GM10248 (cell line): ENCODE data around the gene NKD1.

Experiments
- CTCF ChIA-PET: fragments of 300-600 bp; sonication (Branson Sonifier 250); formaldehyde crosslinking; extraction: SDS; loops from one replicate; lab custom pipeline; 2021; ENCODE audit warnings: antibody characterized with exemption; lab: Yijun Ruan, JAX
- POLR2A ChIA-PET: fragments of 350-650 bp; sonication (Branson Sonifier 250); formaldehyde crosslinking; extraction: SDS; loops from one replicate; lab custom pipeline; 2020; ENCODE audit warnings: antibody characterized with exemption; lab: Yijun Ruan, JAX
- DNase-seq: peaks from one replicate; pipeline ENCODE4 v3.0.0; 2012; ENCODE audit errors: extremely low spot score
- TF ChIP-seq, protein P1 (sequence below): IDR thresholded peaks from 2 replicates; pipeline ENCODE4 v1.5.1; 2012; ENCODE audit warnings: mild to moderate bottlenecking, low read depth; ENCODE audit errors: extremely low read depth, missing control alignments, control extremely low read depth

NKD1 gene

DNA sequence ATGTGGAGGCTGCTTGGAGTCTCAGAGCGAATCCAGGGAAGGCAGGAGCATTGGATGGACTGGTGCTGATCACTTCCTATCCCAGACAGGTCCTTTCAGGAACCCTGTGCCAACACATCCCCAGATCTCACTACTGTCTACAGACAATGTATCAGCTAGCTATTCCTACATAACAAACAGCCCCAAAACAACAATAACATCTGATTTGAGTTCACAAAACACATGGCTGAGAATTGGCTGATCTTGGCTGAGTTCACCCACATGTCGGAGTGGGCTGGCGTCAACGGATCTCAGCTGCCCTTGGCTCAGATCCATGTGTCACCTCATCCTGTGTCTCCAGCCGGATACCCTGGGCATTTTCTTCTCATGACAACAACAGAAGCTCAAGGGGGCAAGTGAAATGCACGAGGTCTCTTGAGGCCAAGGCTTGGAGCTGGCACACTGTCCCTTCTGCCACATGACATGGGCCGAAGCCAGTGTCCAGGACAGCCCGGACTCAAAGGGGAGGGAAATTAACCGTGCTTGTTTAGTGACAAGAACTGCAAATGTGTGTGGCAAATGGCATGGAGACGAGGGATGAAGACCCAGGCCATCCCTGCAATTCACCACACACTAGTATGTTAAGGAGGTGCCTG lies 114.2 kb downstream of the NKD1 start:
- CTCF ChIA-PET = interaction anchor here (1.4 to 11.6 kb wide), 4 partner anchors 10 to 636 kb away, joined by 3 to 289 read pairs (median 50); partner anchors contain the start of gene SNX20
- DNase-seq = no peak
- POLR2A ChIA-PET = no interaction called here
- TF ChIP-seq, protein P1, sequence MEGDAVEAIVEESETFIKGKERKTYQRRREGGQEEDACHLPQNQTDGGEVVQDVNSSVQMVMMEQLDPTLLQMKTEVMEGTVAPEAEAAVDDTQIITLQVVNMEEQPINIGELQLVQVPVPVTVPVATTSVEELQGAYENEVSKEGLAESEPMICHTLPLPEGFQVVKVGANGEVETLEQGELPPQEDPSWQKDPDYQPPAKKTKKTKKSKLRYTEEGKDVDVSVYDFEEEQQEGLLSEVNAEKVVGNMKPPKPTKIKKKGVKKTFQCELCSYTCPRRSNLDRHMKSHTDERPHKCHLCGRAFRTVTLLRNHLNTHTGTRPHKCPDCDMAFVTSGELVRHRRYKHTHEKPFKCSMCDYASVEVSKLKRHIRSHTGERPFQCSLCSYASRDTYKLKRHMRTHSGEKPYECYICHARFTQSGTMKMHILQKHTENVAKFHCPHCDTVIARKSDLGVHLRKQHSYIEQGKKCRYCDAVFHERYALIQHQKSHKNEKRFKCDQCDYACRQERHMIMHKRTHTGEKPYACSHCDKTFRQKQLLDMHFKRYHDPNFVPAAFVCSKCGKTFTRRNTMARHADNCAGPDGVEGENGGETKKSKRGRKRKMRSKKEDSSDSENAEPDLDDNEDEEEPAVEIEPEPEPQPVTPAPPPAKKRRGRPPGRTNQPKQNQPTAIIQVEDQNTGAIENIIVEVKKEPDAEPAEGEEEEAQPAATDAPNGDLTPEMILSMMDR = no peak

DNA sequence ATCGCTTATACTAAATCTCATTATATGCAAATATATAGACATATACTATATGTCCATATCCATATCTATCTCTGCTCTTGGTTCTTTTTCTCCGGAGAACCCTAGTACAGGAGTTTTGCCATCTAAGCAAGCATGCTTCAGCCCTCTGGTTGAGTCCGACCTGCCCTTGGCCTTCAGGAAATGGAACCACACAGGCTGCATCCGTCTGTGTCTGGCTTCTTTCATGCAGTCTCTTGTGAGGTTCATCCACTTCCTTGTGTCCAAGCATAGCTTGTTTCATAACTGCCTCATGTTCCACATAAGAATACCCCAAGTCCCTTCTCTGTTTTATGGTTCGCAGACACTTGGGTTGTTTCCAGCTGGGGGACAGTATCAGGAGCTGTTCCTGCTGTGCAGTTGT lies 116.1 kb downstream of the NKD1 start:
- ChIA-PET POLR2A (no interaction called here), CTCF (interaction anchor here (0.9 to 11.6 kb wide), 21 partner anchors 12 to 642 kb away, joined by 3 to 289 read pairs (median 5); partner anchors contain the start of genes CNEP1R1 and SNX20)
- no peak for DNase-seq
- TF ChIP-seq, protein P1 = no peak

DNA sequence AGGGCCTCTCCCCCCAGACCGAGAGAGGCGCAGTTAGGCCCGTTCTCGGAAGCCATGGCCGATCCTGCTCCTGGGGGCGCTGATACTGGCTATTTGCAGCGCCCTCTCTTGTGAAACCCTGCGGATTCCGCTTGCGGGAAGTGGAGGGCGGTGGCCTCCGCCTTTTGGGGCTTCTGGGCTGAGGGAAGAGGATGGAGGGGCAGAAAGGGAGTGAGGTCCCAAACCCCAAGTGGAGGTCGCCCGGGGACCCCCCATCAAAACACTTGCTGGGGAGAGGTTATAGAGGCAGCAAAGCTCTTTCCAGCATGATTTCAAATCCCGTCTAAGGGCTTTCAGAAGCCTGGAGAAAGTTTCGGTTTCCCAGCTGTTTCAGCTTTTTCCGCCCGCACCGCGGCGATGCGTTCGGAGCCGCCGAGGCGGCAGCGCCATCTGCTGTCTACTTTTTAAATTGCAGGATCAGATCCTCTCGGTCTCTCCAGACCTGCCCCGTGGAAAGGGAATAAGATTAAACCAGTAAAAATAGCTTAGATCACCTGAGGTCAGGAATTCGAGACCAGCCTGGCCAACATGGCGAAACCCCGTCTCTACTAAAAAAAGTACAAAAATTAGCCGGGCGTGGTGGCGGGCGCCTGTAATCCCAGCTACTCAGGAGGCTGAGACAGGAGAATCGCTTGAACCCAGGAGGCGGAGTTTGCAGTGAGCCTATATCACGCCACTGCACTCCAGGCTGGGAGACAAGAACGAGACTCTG lies 117.1 kb downstream of the NKD1 start:
- TF ChIP-seq, protein P1 = peak; percentile 75
- CTCF ChIA-PET = interaction anchor here (0.6 to 11.6 kb wide), 88 partner anchors 13 to 1082 kb away, joined by 3 to 289 read pairs (median 4); partner anchors contain the start of genes BRD7, CNEP1R1, CYLD and NKD1
- DNase-seq = peak; percentile 78
- POLR2A ChIA-PET = no interaction called here

DNA sequence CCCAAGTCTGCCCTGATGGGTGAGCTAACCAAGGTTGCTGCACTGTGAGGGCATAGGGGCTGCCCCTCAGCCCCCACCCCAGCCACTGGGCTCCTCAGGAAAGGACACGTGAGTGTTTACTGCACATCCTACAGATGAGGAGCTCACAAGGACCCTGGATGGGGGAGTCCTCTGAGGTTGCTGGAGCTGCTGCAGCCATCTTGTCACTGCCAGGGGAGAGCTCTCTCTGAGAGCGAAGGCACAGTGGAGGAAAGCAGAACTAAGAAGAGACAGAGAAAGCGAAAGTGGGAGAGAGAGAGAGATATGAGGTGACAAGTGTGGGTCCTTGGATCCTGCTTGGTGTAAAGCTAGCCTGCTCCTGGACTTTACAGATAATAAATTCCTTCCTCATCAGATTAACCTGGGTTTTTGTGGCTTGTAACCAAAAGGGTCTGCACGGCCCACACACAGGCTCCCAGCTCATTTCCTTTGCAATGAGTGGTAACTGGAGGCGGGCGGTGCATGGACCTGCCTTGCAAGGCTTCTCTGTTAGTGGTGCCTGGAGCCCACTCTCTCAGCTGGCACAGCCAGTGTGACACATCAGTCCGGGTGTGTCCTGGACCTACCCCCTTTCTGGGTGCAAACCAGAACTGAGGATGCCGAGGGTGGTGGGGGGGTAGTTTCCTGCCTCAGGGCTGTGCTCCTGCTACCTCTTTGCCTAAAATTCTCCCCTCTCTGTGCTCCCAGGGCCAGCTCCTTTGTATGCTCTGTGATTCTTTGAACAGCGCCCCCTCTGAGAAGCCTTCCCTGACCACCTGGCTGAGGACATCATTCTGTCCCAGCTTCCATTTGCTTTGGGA lies 118.7 kb downstream of the NKD1 start:
- ChIA-PET CTCF (interaction anchor here (0.6 to 11.6 kb wide), 38 partner anchors 13 to 642 kb away, joined by 3 to 289 read pairs (median 4); partner anchors contain the start of genes CNEP1R1 and SNX20), POLR2A (interaction anchor here (0.5 to 1.1 kb wide), 3 partner anchors 17 to 336 kb away, joined by 3 to 6 read pairs (median 3); no protein-coding TSS in a partner anchor)
- DNase-seq = peak; percentile 78
- TF ChIP-seq, protein P1 = no peak

DNA sequence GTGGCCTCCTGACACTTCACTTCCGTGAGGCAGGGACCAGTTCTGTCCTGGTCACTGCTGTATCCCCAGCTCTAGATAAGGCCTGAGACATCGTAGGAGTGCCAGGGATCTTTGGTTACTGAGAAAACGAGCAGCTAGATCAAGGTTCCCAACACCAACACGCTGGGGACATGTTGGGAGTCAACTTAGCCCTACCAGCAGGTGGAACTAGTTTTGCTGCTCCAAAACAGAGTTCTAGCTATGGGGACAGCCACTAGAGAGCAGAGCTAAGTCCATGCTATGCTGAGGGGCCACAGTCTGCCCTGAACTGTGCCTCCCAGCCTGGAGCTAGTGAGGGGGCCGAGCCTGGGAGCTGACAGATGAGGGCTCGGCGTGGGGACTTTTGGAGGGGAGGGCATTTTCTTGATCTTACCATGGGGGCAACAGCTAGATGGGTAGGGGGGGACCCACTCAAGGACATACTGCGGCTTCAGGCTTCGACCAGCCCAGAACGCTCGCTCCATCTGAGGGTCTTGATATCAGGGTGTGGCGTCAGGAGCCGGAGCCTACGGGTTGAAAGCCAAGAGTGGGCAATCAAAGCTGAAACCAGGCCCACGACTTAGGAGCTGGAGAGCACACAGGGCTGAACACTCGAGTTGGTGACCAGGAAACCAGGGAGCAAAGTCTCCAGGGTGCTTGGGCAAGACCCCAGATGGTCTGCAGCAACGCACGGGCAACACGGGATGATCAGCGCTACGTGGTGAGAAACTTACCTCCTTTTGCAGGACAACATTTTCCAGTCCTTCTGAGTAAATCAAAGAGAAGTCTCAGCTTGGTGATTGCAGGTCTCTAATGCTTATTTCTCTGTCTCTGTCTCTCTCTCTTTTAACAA lies 119.5 kb downstream of the NKD1 start:
- DNase-seq = peak; percentile 36
- ChIA-PET CTCF (interaction anchor here (0.7 to 11.6 kb wide), 29 partner anchors 12 to 643 kb away, joined by 3 to 289 read pairs (median 4); partner anchors contain the start of genes CNEP1R1 and SNX20), POLR2A (interaction anchor here (1.0 to 1.1 kb wide), 2 partner anchors 18 to 86 kb away, joined by 3 read pairs; no protein-coding TSS in a partner anchor)
- TF ChIP-seq, protein P1 = peak; percentile 47
